ENCODE results near the gene SAMD4A. TPM values are rescaled to one million over a fixed set of nuclear protein-coding genes. Genes with fewer than 3 reads are reported as not detected.

SAMD4A gene
- total RNA-seq, 1 experiment from 2014 or later = 9.6 TPM

DNA sequence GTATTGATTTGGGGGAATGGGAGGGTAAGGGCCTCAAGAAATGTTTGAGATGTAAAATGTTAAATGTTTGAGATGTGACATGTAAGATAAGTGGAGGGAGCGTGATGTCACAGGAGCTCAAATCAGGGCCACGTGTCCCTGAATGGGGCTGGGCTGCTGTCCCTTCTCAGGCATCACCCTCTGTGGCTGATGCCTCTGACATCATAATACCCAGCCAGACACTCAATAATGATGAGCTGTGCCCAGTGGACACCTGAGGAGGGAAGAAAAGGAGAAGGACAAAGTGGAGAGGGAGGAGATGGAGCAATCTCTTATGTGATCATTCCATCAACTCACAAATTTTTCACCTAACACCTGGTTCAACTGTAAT is 120.8 kb downstream of the SAMD4A start:
- no peak overlapping the region for H3K4ac ChIP-seq (ENCODE audit: low read depth, low read length)
- no peak overlapping the region for H2BK20ac ChIP-seq (ENCODE audit: low read depth, low read length, poor library complexity, severe bottlenecking)
- H3K36me3 Mint-ChIP-seq (ENCODE audit: insufficient read depth in 1 of 3, low read depth in 3 of 3) = 0 out of 7 replicates have a peak, but pooled peaks cover 0 to 4% (median 0%) of the 10 kb centered on the region in 3 experiments
- no peak overlapping the region for H3K27ac ChIP-seq (ENCODE audit: insufficient read length, low read depth, low read length)
- no peak overlapping the region; the same call in 1 of the 2 replicates for H3K14ac ChIP-seq (ENCODE audit: insufficient read depth, low read length)
- H4K20me1 ChIP-seq (ENCODE audit: control insufficient read depth, insufficient read depth, insufficient read length) = peaks cover 3% of the 10 kb centered on the region
- no peak overlapping the region for H2BK15ac ChIP-seq (ENCODE audit: low read depth, low read length)
- no peaks in the 10 kb centered on the region for H3K27me3 Mint-ChIP-seq (ENCODE audit: low read depth)
- no peak for DNase-seq
- WGBS (ENCODE audit: extremely low coverage, insufficient read length, low lambda C conversion rate) = no CpG with 5 or more reads among the region's 2 CpGs
- peak overlapping the region; percentile 64 for H2BK12ac ChIP-seq (ENCODE audit: insufficient read length, low read depth, low read length)
- no peak overlapping the region for H3K4me2 ChIP-seq (ENCODE audit: insufficient read depth, insufficient read length, low read length)
- H3K4me3 Mint-ChIP-seq = no peak overlapping the region
- peak overlapping the region in 1 of 3 experiments; percentile 16; a peak in 1 of 7 replicates for H3K27ac Mint-ChIP-seq
- no peaks in the 10 kb centered on the region for H3K27me3 ChIP-seq (ENCODE audit: insufficient read depth, low read length)
- no peaks in the 10 kb centered on the region for H3K23me2 ChIP-seq (ENCODE audit: insufficient read length, low read depth, low read length, poor library complexity, severe bottlenecking)
- peaks cover 36 to 39% of the 10 kb centered on the region in 2 experiments for H3K4me1 Mint-ChIP-seq
- H3K9ac ChIP-seq (ENCODE audit: extremely low read depth, insufficient read length, low read length) = no peak overlapping the region
- no peak overlapping the region for H4K5ac ChIP-seq (ENCODE audit: insufficient read length, low read depth, low read length)
- no peaks in the 10 kb centered on the region; the same call in 1 of the 2 replicates for H3K79me2 ChIP-seq (ENCODE audit: insufficient read depth, low read length)
- no peak overlapping the region for H2AFZ ChIP-seq (ENCODE audit: low read length)
- H4K8ac ChIP-seq (replicated peaks; ENCODE audit: insufficient read length, low read depth, low read length) = no peak overlapping the region
- TF ChIP-seq, protein P1, sequence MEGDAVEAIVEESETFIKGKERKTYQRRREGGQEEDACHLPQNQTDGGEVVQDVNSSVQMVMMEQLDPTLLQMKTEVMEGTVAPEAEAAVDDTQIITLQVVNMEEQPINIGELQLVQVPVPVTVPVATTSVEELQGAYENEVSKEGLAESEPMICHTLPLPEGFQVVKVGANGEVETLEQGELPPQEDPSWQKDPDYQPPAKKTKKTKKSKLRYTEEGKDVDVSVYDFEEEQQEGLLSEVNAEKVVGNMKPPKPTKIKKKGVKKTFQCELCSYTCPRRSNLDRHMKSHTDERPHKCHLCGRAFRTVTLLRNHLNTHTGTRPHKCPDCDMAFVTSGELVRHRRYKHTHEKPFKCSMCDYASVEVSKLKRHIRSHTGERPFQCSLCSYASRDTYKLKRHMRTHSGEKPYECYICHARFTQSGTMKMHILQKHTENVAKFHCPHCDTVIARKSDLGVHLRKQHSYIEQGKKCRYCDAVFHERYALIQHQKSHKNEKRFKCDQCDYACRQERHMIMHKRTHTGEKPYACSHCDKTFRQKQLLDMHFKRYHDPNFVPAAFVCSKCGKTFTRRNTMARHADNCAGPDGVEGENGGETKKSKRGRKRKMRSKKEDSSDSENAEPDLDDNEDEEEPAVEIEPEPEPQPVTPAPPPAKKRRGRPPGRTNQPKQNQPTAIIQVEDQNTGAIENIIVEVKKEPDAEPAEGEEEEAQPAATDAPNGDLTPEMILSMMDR (conservative IDR thresholded peaks at IDR 0.05) = no peak
- H3K23ac ChIP-seq (ENCODE audit: insufficient read length, low read depth, low read length) = no peak overlapping the region
- no peaks in the 10 kb centered on the region for H3K9me3 ChIP-seq (ENCODE audit: control insufficient read depth, low read depth, low read length)
- no peak overlapping the region for H2BK120ac ChIP-seq (ENCODE audit: low read depth, low read length, poor library complexity, severe bottlenecking)
- H4K91ac ChIP-seq (ENCODE audit: insufficient read length, low read depth, low read length) = no peak overlapping the region
- no peak overlapping the region for H3K56ac ChIP-seq (ENCODE audit: insufficient read length, low read depth, low read length)
- H3K4me1 ChIP-seq (ENCODE audit: insufficient read depth, low read length) = peaks cover 9% of the 10 kb centered on the region; the same call in 1 of the 2 replicates
- H3K79me1 ChIP-seq (ENCODE audit: insufficient read depth, low read depth, low read length, poor library complexity, severe bottlenecking) = no peaks in the 10 kb centered on the region
- H3T11ph ChIP-seq (ENCODE audit: low read length) = no peak overlapping the region
- no peak overlapping the region for H2BK5ac ChIP-seq (ENCODE audit: insufficient read length, low read length)
- H3K18ac ChIP-seq (ENCODE audit: insufficient read length, low read depth, low read length) = no peak overlapping the region
- no peak overlapping the region for H2AK5ac ChIP-seq (ENCODE audit: insufficient read length, low read length)
- no peaks in the 10 kb centered on the region; a peak in 1 of 5 replicates for H3K9me3 Mint-ChIP-seq
